ENCODE measurements around the gene TBX1.
A peak's percentile ranks its signal among the peaks of the same experiment; 100 is the strongest.

TBX1 gene

DNA sequence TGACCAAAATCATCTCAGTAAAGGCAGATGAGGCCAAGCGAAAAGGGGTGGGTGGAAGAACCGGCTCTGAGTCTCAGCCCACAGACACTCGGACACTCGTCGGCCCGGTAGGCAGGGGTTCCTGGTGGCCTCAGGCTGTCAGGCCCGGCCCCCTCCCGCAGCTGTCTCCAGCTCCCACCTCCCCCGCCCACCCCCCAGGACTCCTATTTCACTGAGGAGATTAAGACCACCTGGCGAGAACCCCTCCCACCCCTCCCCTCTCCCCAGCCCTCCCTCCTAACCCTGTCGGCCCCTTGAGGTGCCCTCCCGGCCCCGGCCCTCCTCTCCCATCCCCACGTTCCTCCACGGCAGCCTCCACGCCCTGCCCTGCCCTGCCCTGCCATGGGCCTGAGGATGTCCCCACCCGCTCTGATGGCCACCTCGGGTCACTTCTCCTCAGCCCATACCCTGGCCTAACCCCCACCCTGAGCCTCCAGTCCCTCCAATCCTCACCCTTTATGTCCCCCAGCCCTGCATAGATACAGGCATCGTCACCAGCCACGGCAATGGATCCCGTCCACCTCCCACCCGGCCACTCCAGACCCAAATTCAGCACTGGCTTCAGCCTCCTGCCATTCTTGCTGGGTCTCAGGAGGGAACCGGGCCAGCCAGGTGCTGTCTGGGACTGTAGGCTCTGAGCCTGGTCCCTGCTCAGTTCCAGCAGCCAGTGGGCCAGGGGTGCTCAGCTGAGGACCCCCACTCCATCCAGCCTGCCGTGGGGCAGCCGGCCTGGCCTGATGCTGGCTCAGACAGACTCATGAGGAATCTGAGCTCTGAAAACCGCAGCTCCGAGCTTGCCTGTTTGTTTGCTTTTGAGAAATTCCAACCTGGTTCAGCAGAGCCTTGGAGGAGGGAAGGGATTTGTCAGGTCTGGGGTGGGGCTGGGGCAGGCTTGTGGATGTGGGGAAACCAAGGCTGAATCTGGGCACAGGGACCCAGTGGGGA is 9.8 kb upstream of the TBX1 start:
- Mint-ChIP-seq H3K4me3 (no peak overlapping the region), H3K27ac (no peak overlapping the region), H3K9me3 (no peaks in the 10 kb centered on the region), H3K4me1 (ENCODE audit: low read depth) (no peaks in the 10 kb centered on the region), H3K36me3 (ENCODE audit: low read depth) (no peaks in the 10 kb centered on the region), H3K27me3 (ENCODE audit: low read depth) (peaks cover 24% of the 10 kb centered on the region)

DNA sequence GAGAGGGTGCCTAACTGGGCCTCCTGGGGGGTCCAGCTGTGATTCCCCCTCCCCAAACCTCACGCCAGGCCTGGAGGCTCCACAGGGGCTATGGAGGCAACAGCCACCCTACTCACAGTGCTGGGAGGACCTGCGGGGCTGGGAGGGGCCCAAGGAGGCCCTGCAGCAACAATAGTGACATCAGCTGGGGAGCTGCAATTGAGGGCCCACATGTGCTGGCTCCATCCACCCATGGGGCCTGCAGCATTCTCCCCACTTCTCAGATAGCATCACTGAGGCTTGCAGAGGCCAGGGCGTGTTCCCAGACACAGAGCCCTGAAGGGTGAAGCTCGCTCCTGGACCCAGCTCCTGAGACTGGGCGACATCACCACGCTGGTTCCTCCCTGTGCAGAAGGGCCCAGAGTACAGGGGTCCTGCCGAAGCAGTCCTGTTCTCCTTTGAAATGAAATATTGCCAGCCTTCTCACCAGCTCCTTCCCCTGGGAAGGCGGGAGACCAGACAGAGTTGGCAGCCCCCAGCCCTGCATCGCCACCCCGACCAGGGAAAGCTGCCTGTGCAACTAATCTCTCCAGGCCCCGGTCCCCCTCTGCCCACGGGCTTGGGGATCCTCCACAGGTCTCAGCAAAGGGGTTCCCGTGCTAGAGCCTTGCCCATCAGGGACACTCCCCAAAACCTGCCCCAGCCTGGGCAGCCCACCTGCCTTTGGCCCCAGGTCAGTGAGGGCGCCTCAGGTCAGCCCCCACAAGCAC is 8.9 kb upstream of the TBX1 start:
- H3K36me3 Mint-ChIP-seq (ENCODE audit: low read depth): no peaks in the 10 kb centered on the region
- H3K4me1 Mint-ChIP-seq (ENCODE audit: low read depth): peaks cover 3% of the 10 kb centered on the region
- H3K4me3 Mint-ChIP-seq: no peak overlapping the region
- peaks cover 32% of the 10 kb centered on the region for H3K27me3 Mint-ChIP-seq (ENCODE audit: low read depth)
- H3K27ac Mint-ChIP-seq: no peak overlapping the region
- H3K9me3 Mint-ChIP-seq: no peaks in the 10 kb centered on the region

DNA sequence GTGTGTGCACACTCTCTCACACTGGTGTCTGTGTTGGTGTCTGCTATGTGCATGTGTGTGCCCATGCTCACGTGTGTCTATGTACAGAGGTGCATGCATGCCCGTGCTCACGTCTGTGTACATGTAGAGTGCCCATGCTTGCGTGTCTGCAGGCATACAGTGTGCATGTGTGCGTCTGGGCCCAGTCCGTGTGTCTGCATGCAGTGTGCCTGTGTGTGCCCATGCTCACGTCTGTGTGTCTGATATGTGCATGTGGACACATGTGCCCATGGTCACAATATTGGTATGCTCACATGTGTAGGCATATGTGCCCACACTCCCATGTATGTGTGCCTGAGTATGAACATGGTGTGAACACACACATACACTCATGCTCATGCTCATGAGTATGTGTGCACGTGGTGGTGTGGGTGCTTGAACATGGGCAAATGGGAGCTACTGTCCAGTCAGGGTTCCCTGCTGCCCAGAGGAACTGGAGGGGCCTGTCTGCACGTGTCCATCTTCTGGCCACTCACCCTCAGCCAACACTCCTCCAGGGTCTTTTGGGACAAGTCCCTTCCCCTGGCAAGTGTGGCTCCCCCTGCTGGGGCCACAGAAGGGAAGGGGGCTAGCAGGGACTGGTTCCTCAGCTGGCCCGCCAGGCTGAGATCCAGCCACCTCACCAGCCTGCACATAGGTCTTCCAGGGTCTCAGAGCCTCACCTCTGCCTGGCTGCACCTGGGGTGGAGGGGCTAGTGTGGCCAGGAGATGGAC is 7.3 kb upstream of the TBX1 start:
- H3K4me3 Mint-ChIP-seq: no peak overlapping the region
- H3K36me3 Mint-ChIP-seq (ENCODE audit: low read depth): peaks cover 4% of the 10 kb centered on the region
- no peak overlapping the region for H3K27ac Mint-ChIP-seq
- peaks cover 44% of the 10 kb centered on the region for H3K27me3 Mint-ChIP-seq (ENCODE audit: low read depth)
- H3K9me3 Mint-ChIP-seq: no peaks in the 10 kb centered on the region
- H3K4me1 Mint-ChIP-seq (ENCODE audit: low read depth): peaks cover 8% of the 10 kb centered on the region

DNA sequence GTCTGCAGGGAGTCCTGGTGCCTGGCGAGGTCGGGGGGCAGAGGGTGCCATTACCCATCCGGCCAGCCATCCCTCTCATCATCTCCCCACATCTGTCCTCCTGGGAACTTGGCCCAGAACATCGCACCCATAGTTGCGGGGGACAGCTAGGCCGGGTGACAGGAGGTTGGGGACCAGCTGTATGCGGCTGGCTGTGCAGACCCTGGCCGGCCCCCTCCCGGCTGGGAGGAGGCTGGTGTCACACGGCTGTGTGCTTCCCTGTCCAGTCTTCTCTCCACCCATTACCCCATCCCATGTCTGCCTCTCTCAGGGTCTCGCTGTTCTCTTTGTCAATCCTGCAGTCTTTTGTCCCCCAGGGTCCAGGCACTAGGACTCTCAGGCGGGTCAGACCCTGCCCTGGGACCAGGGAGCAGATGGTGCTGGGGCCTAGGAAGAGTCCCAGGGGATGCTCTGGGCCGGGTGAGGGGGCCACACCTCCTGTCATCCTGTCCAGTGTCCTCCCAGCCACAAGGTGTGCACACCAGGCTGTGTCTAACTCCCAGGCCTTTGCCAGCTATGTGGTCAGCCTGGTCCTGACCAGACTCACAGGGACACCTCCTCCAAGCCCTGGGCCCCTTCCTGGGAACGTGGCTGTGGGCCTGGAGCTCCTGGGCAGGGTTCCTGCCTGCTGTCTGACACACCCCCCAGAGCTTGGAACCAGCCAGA is 6.4 kb upstream of the TBX1 start:
- Mint-ChIP-seq H3K27me3 (ENCODE audit: low read depth) (peaks cover 44% of the 10 kb centered on the region), H3K36me3 (ENCODE audit: low read depth) (peaks cover 4% of the 10 kb centered on the region), H3K9me3 (no peaks in the 10 kb centered on the region), H3K27ac (no peak overlapping the region), H3K4me1 (ENCODE audit: low read depth) (peaks cover 8% of the 10 kb centered on the region), H3K4me3 (no peak overlapping the region)

DNA sequence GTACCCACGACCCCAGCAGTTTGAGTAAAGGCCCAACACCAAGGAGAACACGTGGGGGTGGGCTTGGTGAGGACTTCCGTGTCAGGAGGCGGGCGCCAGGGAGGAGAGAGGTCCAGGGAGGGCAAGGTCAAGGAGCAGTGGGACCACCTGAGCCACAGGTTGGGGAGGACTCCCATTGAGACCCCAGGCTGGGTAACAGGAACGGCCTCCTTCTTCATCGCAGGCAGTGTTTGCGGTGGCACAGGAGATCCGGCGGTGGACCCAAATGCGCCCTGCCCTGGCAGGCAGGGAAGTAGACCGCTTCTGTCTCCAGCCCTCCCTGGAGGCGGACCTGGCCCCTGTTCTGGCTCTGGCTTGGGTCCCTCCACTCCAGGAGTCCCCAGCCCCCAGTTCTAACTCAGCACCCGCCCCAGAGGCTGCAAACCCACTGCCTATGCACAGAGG is 5.9 kb upstream of the TBX1 start:
- H3K4me3 Mint-ChIP-seq: no peak overlapping the region
- no peak overlapping the region for H3K27ac Mint-ChIP-seq
- H3K27me3 Mint-ChIP-seq (ENCODE audit: low read depth): peaks cover 48% of the 10 kb centered on the region
- peaks cover 4% of the 10 kb centered on the region for H3K36me3 Mint-ChIP-seq (ENCODE audit: low read depth)
- peaks cover 11% of the 10 kb centered on the region for H3K4me1 Mint-ChIP-seq (ENCODE audit: low read depth)
- H3K9me3 Mint-ChIP-seq: no peaks in the 10 kb centered on the region

DNA sequence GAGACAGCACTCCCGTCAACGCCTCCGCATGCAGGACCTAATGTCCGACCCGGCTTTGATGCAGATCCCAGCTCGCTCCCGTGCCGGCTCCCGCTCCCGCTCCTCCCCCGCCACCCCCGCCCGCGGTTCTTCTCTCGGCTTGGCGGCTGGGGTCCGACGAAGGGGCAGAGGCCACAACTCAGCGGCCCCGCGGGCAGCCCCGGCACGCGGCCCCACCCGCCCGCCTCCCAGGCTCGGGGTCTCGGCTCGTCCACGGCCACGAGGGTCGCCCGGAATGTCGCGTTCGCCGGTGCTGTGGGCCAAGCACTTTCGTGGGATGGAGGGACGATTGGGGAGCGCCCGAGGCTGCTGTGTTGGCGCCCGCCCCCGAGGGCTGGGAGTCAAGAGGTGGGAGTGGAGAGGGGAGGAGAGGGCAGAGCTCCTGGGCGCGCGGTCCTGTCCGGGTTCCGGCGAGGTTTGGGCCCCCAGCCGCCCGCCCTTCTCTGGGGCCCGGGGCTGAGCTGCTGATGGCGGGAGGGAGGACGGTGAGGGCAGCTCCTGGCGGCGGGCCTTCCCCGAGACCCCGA is 5.3 kb upstream of the TBX1 start:
- Mint-ChIP-seq H3K9me3 (no peaks in the 10 kb centered on the region), H3K4me3 (no peak overlapping the region), H3K4me1 (ENCODE audit: low read depth) (peaks cover 16% of the 10 kb centered on the region), H3K27me3 (ENCODE audit: low read depth) (peaks cover 53% of the 10 kb centered on the region), H3K36me3 (ENCODE audit: low read depth) (peaks cover 7% of the 10 kb centered on the region), H3K27ac (no peak overlapping the region)

DNA sequence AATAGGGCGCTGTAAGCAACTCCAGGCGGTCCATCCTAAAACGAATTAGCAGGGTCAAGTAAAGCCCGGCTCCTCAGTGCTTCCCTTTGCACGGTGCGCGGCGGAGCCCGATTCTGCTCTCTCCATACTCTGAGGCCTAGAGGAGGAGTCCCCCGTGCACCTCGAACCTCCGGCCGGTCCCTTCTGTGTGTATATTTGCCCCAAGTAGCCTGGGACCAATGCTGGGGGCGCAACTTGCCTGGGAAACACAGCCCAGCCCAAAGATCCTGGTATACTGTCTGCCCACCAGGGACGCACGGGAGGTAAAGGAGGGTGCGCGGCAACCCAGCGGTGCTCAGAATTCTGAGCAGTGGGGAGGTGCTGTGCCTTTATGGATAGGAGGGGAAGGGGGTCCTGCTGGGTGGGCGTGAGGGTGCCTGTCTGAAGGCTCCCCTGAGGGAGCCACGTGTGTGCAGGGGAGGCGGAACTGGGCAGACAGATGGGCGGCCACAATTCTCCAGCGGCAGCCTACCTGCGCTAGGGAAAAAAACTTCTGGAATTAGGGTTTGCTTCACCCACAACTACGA is 4.8 kb upstream of the TBX1 start:
- no peak overlapping the region for H3K27ac Mint-ChIP-seq

DNA sequence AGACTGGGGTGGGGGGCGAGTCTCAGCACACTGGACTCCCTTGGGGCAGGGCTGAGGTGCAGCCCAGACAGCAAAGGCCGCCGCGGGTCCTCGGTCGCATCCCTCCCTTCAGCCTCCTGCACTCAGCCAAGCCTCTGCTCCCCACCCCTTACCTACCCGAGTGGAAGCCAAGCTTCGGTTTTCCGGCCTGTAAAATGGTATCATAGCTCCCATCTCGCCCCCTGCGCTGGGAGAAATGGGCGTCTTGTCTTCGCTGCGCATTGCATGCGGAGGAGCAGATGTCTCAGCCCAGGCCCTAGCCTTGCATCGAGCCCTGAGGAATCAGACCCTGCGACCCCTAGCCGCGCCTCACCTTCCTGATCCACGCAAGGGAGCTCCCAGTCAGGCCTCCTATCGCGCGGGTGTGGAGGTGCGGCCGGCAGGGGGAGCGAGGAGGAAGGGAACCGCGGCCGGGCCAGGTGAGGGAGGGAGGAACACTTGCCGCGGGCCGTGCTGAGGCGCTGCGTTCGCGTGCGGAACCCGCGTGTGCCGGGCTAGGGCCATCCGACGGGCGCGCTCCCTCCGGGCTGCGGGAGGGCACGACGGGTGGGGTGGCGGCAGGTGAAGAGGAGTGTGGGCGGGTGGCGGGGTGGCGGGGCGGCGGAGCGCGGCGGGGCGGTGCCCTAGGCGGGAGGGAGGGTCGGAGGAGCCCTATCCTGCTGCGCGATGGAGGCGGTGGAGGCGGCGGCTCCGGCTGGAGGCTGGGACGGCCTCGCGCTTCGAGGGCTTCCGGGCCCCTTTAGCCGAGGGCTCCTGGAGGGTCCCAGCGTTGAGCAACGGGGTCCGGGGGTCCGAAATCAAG is 4.1 kb upstream of the TBX1 start:
- H3K36me3 Mint-ChIP-seq (ENCODE audit: low read depth): peaks cover 8% of the 10 kb centered on the region
- H3K4me3 Mint-ChIP-seq: no peak overlapping the region
- H3K4me1 Mint-ChIP-seq (ENCODE audit: low read depth): peaks cover 17% of the 10 kb centered on the region
- H3K27me3 Mint-ChIP-seq (ENCODE audit: low read depth): peaks cover 57% of the 10 kb centered on the region
- no peaks in the 10 kb centered on the region for H3K9me3 Mint-ChIP-seq
- no peak overlapping the region for H3K27ac Mint-ChIP-seq

More for the DNA sequence above, 4.8 kb upstream of the TBX1 start:
- Mint-ChIP-seq H3K4me1 (ENCODE audit: low read depth) (peaks cover 16% of the 10 kb centered on the region), H3K4me3 (no peak overlapping the region), H3K36me3 (ENCODE audit: low read depth) (peaks cover 8% of the 10 kb centered on the region), H3K27me3 (ENCODE audit: low read depth) (peaks cover 55% of the 10 kb centered on the region), H3K9me3 (no peaks in the 10 kb centered on the region)

DNA sequence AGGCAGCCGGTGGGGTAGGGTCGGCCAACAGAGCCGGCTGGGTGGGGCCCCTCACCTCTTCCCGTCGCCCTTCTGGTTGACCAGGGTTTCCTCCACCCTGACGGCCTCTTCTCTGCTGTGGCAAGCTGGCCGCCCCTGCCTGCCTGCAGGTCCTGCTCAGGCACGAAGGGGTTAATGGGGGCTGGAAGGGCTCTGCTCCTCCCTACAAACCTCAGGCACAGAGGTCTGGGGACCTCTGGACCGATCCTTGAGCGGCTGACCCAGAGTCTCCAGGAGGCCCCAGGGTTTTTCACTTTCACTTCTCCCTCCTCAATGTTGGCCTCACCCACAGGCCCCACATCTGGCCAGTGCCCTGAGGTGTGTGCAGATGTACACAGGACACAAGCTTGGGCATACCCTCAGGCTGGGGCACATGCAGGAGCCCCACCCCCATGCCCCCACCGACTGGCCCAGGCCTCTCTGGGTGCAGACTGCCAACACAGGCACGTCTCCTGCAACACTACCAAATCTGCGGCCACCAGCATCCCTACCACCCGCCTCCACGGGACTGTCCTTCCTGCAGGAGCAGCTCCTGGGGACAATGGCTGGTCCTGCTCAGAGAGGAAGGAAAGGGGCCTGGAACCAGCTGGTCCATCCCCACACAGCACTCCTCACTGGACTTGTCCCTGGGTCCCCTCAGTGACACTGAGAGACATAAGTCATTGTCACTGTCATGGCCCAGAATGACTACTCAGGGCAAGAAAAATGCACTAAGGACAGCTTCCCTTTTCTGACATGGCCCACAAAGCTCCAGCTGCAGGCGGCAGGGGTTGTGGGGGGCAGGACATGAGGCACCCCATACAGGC is 3.2 kb upstream of the TBX1 start:
- H3K36me3 Mint-ChIP-seq (ENCODE audit: low read depth): peaks cover 8% of the 10 kb centered on the region
- peaks cover 65% of the 10 kb centered on the region for H3K27me3 Mint-ChIP-seq (ENCODE audit: low read depth)
- no peaks in the 10 kb centered on the region for H3K9me3 Mint-ChIP-seq
- H3K4me1 Mint-ChIP-seq (ENCODE audit: low read depth): peaks cover 18% of the 10 kb centered on the region
- peak overlapping the region; percentile 15 for H3K27ac Mint-ChIP-seq
- H3K4me3 Mint-ChIP-seq: peak overlapping the region; percentile 50

DNA sequence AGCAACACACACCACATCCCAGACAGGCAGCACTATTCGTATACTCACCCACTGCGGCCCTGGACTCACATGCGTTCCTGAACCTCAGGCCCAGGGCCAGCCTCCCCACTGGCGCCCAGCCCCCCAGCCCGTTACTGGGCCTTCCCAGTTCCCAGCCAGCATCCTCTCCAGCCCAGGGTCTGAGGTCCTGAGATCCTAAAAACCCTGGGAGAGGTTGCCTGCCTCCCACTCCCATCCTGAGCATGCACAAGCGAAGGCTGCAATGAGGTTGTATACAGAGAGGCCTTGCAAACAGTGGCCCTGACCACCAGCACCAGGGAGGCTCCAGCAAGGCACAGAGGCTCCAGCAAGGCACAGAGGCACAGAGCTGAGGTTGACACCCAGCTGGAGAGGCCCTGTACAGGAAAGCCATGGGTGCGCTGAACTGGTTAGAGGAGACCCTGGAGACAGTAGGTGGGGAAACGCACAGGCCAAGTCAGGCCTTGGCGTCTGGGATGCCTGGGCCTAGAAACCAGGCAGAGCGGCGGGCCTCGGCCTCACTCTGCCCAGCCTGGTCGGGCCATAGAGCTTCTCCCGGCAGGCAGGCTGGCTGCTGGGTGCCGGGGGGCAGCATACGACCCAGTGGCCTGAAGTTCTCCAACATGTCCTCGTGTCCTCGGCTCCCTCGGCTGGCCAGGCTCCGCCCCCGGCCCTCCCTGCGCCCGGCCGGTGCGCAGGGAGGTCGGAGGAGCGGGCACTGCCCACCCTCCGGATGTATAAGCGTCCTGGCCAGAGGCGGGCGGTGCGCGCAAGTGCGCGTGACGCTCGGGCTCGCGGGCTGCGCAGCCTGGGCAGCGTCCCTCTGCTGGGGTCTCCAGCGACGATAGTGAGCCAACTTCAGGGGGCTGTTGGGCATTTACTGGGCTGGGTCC is 2.3 kb upstream of the TBX1 start:
- Mint-ChIP-seq H3K27me3 (ENCODE audit: low read depth) (peaks cover 65% of the 10 kb centered on the region), H3K9me3 (no peaks in the 10 kb centered on the region), H3K27ac (no peak overlapping the region), H3K4me1 (ENCODE audit: low read depth) (peaks cover 18% of the 10 kb centered on the region), H3K36me3 (ENCODE audit: low read depth) (peaks cover 8% of the 10 kb centered on the region), H3K4me3 (peak overlapping the region; percentile 50)

DNA sequence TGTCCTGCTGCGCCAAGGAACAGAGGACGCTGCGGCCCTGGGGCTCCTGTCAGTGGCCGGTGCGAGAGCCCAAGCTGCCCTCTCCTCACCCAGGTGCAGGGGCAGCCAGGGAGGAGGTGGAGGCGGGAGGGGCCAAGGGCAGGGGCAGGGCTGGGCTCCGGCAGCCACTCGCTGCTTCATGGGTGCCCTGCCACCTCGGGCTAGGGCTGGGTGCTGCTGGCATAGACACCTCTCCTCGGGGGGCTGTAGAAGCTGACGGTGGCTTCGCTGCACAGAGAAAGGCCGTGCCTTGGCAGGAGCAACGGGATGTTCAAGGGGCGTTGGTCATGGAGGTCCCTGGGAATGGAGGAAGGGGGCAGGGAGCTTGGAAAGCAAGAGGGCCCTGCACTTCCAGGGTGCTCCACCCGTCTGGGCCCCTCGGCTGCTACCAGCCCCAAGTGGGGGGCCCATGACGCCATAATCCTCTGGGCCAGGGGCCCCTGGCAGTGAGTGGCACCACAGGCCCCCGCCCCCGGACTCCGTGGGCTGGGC is 1.6 kb upstream of the TBX1 start:
- H3K4me1 Mint-ChIP-seq (ENCODE audit: low read depth): peaks cover 18% of the 10 kb centered on the region
- no peaks in the 10 kb centered on the region for H3K9me3 Mint-ChIP-seq
- H3K36me3 Mint-ChIP-seq (ENCODE audit: low read depth): peaks cover 8% of the 10 kb centered on the region
- peaks cover 66% of the 10 kb centered on the region for H3K27me3 Mint-ChIP-seq (ENCODE audit: low read depth)
- no peak overlapping the region for H3K27ac Mint-ChIP-seq
- no peak overlapping the region for H3K4me3 Mint-ChIP-seq
